ENCODE data around the gene QRICH1. TPM values are rescaled to one million over a fixed set of nuclear protein-coding genes. Genes with fewer than 3 reads are reported as not detected.

The QRICH1 gene
- total and polyA plus RNA-seq, 2 of the 13 experiments (the other 11 are each of a cell fraction or from before 2014, with no cell fraction given), result 52.6 to 102 TPM

DNA sequence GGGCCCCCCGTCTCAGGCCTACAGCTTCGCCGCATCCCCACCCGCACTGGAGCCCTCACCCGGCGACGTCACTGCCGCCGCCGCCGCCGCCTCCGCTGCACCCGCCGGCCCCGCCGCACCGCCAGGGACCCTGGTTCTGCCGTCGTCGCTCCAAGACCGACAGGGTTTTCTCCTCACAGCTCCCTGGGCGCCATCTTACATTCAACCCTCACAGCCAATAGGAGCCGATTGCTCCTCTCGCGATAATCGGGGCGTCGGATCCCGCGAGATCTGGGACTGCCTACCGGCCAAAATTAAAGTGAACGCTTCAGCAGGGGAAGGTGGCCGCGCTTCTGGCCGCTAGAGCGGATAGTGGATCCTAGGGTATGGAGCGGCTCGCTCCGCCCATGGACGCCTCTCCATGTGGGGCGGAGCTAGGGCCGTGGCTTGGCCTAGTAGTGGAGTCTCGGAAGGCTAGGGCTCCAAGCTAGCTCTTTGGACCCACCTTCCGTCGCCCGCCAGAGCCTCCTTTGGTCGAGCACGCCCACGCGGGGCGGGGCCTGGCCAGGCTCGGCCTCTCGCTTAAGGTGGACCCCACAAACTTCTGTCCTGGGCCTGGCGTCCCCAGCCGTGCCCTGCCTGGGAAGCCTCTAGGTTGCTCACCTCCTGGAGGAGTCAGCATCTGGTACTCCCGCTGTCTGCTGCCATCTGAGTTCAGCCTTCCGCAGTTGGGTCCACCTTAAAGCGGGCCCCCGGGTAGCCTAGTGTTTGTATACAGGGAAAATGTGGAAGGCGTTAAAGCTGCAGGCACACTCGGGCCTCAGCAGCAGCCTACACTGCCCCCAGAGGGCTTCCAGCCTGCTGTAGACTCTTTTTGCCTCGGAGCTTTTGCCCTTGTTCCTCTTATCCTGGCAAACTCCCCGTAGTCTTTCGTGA, at the start of gene QRICH1 (continued):
- TF ChIP-seq NONO (IDR thresholded peaks at IDR 0.05), result no peak
- TF ChIP-seq NONO (CRISPR knock-in tag; conservative IDR thresholded peaks at IDR 0.05), result peak; percentile 92
- TF ChIP-seq ZNF777 (CRISPR knock-in tag; IDR thresholded peaks at IDR 0.05), result no peak; the same call in 1 of the 2 replicates
- no peak for TF ChIP-seq ZBTB8A (CRISPR knock-in tag; IDR thresholded peaks at IDR 0.05; ENCODE audit: borderline replicate concordance, low read depth)
- no peak; the same call in 1 of the 2 replicates for TF ChIP-seq GMEB2 (CRISPR knock-in tag; IDR thresholded peaks at IDR 0.05; ENCODE audit: low read depth)
- TF ChIP-seq IRF2 (CRISPR knock-in tag; IDR thresholded peaks at IDR 0.05), result peak; percentile 50; the same call in 1 of the 2 replicates
- peak; percentile 59; the same call in 1 of the 2 replicates for TF ChIP-seq SP2 (CRISPR knock-in tag; IDR thresholded peaks at IDR 0.05)
- TF ChIP-seq, protein P1, sequence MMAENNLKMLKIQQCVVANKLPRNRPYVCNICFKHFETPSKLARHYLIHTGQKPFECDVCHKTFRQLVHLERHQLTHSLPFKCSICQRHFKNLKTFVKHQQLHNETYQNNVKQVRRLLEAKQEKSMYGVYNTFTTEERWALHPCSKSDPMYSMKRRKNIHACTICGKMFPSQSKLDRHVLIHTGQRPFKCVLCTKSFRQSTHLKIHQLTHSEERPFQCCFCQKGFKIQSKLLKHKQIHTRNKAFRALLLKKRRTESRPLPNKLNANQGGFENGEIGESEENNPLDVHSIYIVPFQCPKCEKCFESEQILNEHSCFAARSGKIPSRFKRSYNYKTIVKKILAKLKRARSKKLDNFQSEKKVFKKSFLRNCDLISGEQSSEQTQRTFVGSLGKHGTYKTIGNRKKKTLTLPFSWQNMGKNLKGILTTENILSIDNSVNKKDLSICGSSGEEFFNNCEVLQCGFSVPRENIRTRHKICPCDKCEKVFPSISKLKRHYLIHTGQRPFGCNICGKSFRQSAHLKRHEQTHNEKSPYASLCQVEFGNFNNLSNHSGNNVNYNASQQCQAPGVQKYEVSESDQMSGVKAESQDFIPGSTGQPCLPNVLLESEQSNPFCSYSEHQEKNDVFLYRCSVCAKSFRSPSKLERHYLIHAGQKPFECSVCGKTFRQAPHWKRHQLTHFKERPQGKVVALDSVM (CRISPR knock-in tag; IDR thresholded peaks at IDR 0.05), result peak; percentile 34; the same call in 1 of the 2 replicates
- peak; percentile 95 for TF ChIP-seq RBFOX2 (IDR thresholded peaks at IDR 0.05; ENCODE audit: low read depth, low read length)
- TF ChIP-seq, protein P2, sequence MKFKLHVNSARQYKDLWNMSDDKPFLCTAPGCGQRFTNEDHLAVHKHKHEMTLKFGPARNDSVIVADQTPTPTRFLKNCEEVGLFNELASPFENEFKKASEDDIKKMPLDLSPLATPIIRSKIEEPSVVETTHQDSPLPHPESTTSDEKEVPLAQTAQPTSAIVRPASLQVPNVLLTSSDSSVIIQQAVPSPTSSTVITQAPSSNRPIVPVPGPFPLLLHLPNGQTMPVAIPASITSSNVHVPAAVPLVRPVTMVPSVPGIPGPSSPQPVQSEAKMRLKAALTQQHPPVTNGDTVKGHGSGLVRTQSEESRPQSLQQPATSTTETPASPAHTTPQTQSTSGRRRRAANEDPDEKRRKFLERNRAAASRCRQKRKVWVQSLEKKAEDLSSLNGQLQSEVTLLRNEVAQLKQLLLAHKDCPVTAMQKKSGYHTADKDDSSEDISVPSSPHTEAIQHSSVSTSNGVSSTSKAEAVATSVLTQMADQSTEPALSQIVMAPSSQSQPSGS (CRISPR knock-in tag; IDR thresholded peaks at IDR 0.05), result peak; percentile 69
- no peak; the same call in 1 of the 2 replicates for TF ChIP-seq ZNF460 (CRISPR knock-in tag; IDR thresholded peaks at IDR 0.05; ENCODE audit: borderline replicate concordance)
- TF ChIP-seq ZNF337 (CRISPR knock-in tag; IDR thresholded peaks at IDR 0.05; ENCODE audit: borderline replicate concordance, low read depth), result peak; percentile 97
- TF ChIP-seq, protein P3, sequence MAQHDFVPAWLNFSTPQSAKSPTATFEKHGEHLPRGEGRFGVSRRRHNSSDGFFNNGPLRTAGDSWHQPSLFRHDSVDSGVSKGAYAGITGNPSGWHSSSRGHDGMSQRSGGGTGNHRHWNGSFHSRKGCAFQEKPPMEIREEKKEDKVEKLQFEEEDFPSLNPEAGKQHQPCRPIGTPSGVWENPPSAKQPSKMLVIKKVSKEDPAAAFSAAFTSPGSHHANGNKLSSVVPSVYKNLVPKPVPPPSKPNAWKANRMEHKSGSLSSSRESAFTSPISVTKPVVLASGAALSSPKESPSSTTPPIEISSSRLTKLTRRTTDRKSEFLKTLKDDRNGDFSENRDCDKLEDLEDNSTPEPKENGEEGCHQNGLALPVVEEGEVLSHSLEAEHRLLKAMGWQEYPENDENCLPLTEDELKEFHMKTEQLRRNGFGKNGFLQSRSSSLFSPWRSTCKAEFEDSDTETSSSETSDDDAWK (CRISPR knock-in tag; IDR thresholded peaks at IDR 0.05), result no peak
- TF ChIP-seq GZF1 (CRISPR knock-in tag; IDR thresholded peaks at IDR 0.05), result peak; percentile 54; the same call in 1 of the 2 replicates
- TF ChIP-seq ATM (IDR thresholded peaks at IDR 0.05; ENCODE audit: borderline replicate concordance), result no peak
- no peak; the same call in 1 of the 2 replicates for TF ChIP-seq DNMT3B (CRISPR knock-in tag; conservative IDR thresholded peaks at IDR 0.05)
- peak; percentile 99 for TF ChIP-seq CHD2 (IDR thresholded peaks at IDR 0.05; ENCODE audit: low read depth, low read length)
- no peak for TF ChIP-seq CCDC6 (CRISPR knock-in tag; IDR thresholded peaks at IDR 0.05)
- TF ChIP-seq, protein P4, sequence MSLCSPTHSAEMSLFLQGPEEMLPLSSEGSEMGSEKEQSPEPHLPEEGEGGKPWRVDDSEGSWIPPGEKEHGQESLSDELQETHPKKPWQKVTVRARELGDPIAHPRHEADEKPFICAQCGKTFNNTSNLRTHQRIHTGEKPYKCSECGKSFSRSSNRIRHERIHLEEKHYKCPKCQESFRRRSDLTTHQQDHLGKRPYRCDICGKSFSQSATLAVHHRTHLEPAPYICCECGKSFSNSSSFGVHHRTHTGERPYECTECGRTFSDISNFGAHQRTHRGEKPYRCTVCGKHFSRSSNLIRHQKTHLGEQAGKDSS (CRISPR knock-in tag; IDR thresholded peaks at IDR 0.05; ENCODE audit: borderline replicate concordance, low read depth), result 0 out of 2 replicates have a peak, but pooled peaks have one; percentile 54
- TF ChIP-seq JARID2 (CRISPR knock-in tag; IDR thresholded peaks at IDR 0.05; ENCODE audit: insufficient replicate concordance), result no peak
- TF ChIP-seq ETV5 (CRISPR knock-in tag; IDR thresholded peaks at IDR 0.05; ENCODE audit: borderline replicate concordance), result no peak; the same call in 1 of the 2 replicates
- TF ChIP-seq ZNF317 (CRISPR knock-in tag; IDR thresholded peaks at IDR 0.05), result peak; percentile 75

Data from HepG2 (cell line).